ENCODE data around the gene CIAO1.

- TF ChIP-seq CTCF (IDR thresholded peaks at IDR 0.05) (no peak), EZH2 (IDR thresholded peaks at IDR 0.05) (no peak), EZH2phosphoT487 (IDR thresholded peaks at IDR 0.05) (no peak)
These were observed 30.9 kb downstream of the CIAO1 start for GRCh38 chr2:96296925-96297324.
